HEK293 (cell line): ENCODE data around the gene NPW.

Experiments used
- CTCF ChIP-seq: fragments of 450-650 bp; formaldehyde crosslinking; IDR thresholded peaks from 2 replicates; pipeline ENCODE4 v1.5.1; 2016; ENCODE audit warnings: missing biosample characterization, missing genetic modification characterization
- ZBTB49 ChIP-seq: fragments of 450-650 bp; formaldehyde crosslinking; IDR thresholded peaks from 2 replicates; pipeline ENCODE4 v1.5.1; 2016; ENCODE audit warnings: missing biosample characterization, missing genetic modification characterization, low read depth
- ZNF114 ChIP-seq: fragments of 450-650 bp; formaldehyde crosslinking; IDR thresholded peaks from 2 replicates; pipeline ENCODE4 v1.5.0; 2017; ENCODE audit warnings: missing biosample characterization, missing genetic modification characterization
- ZNF184 ChIP-seq: fragments of 450-650 bp; IDR thresholded peaks from 2 replicates; pipeline ENCODE4 v1.5.1; 2018; ENCODE audit warnings: missing biosample characterization, mild to moderate bottlenecking, missing genetic modification characterization
- ZNF274 ChIP-seq, 2 experiments: fragments of 200-500 bp in 1 of 2; fragments of 450-650 bp in 1 of 2; sonication (Bioruptor generic) in 1 of 2; formaldehyde crosslinking in 1 of 2; IDR thresholded peaks; 2 replicates each; pipeline versions ENCODE4 v1.5.1 to v1.6.1; 2014 to 2016; ENCODE audit warnings: borderline replicate concordance in 1 of 2, inconsistent platforms in 1 of 2, low read length in 1 of 2, missing biosample characterization in 1 of 2, missing genetic modification characterization in 1 of 2
- ZNF311 ChIP-seq: fragments of 450-650 bp; formaldehyde crosslinking; IDR thresholded peaks from 2 replicates; pipeline ENCODE4 v1.5.1; 2017; ENCODE audit warnings: missing biosample characterization, missing genetic modification characterization, borderline replicate concordance
- ZNF335 ChIP-seq: fragments of 450-650 bp; formaldehyde crosslinking; conservative IDR thresholded peaks from 2 replicates; pipeline ENCODE4 v1.5.1; 2016; ENCODE audit warnings: missing biosample characterization, missing genetic modification characterization
- ZNF449 ChIP-seq: fragments of 450-650 bp; formaldehyde crosslinking; IDR thresholded peaks from 2 replicates; pipeline ENCODE4 v1.5.1; 2017; ENCODE audit warnings: missing biosample characterization, mild to moderate bottlenecking, missing genetic modification characterization, moderate library complexity
- ZNF610 ChIP-seq: fragments of 450-650 bp; formaldehyde crosslinking; IDR thresholded peaks from 2 replicates; pipeline ENCODE4 v1.5.1; 2016; ENCODE audit warnings: missing biosample characterization, missing genetic modification characterization, borderline replicate concordance
- ZNF624 ChIP-seq: fragments of 450-650 bp; formaldehyde crosslinking; IDR thresholded peaks from 2 replicates; pipeline ENCODE4 v1.5.1; 2017; ENCODE audit warnings: missing biosample characterization, missing genetic modification characterization
- ZNF830 ChIP-seq: fragments of 450-650 bp; IDR thresholded peaks from 2 replicates; pipeline ENCODE4 v1.5.0; 2018; ENCODE audit warnings: missing biosample characterization, missing genetic modification characterization, low read depth, mild to moderate bottlenecking, moderate library complexity
- TF ChIP-seq, protein P1 (sequence below): IDR thresholded peaks from 2 replicates; pipeline ENCODE4 v1.6.1; 2011; ENCODE audit warnings: mild to moderate bottlenecking, low read depth, low read length, borderline replicate concordance
- TF ChIP-seq, protein P2 (sequence below): fragments of 450-650 bp; formaldehyde crosslinking; IDR thresholded peaks from 2 replicates; pipeline ENCODE4 v1.5.1; 2016; ENCODE audit warnings: missing biosample characterization, missing genetic modification characterization

GRCh38 chr16:2053897-2054296, 34.3 kb downstream of the NPW start:
- TF ChIP-seq CTCF (tag by site-specific recombination) (no peak), ZNF274 (IDR thresholded peaks at IDR 0.05; ENCODE audit: low read length) (no peak), ZNF274 (tag by site-specific recombination; IDR thresholded peaks at IDR 0.05; ENCODE audit: borderline replicate concordance) (no peak), ZBTB49 (tag by site-specific recombination) (no peak), ZNF610 (tag by site-specific recombination) (no peak), ZNF449 (no peak), ZNF335 (tag by site-specific recombination) (no peak), ZNF114 (no peak), ZNF311 (tag by site-specific recombination) (no peak), ZNF624 (tag by site-specific recombination) (no peak), ZNF830 (tag by site-specific recombination) (no peak), ZNF184 (no peak)
- TF ChIP-seq, protein P1, sequence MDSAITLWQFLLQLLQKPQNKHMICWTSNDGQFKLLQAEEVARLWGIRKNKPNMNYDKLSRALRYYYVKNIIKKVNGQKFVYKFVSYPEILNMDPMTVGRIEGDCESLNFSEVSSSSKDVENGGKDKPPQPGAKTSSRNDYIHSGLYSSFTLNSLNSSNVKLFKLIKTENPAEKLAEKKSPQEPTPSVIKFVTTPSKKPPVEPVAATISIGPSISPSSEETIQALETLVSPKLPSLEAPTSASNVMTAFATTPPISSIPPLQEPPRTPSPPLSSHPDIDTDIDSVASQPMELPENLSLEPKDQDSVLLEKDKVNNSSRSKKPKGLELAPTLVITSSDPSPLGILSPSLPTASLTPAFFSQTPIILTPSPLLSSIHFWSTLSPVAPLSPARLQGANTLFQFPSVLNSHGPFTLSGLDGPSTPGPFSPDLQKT, result no peak
- TF ChIP-seq, protein P2, sequence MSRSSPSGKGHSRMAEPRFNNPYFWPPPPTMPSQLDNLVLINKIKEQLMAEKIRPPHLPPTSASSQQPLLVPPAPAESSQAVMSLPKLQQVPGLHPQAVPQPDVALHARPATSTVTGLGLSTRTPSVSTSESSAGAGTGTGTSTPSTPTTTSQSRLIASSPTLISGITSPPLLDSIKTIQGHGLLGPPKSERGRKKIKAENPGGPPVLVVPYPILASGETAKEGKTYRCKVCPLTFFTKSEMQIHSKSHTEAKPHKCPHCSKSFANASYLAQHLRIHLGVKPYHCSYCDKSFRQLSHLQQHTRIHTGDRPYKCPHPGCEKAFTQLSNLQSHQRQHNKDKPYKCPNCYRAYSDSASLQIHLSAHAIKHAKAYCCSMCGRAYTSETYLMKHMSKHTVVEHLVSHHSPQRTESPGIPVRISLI (tag by site-specific recombination), result no peak
